GM12892 (cell line): ENCODE measurements around the gene TMBIM1.

Source experiments
- DNase-seq: peaks from one replicate; pipeline ENCODE4 v3.0.0; 2011; ENCODE audit not compliant: insufficient read length
- FAIRE-seq: peaks from 2 replicates; lab custom pipeline; 2011; peaks lifted over from hg19 to GRCh38; lab: Jason Lieb, UNC
- POLR2A ChIP-seq: IDR thresholded peaks from 2 replicates; pipeline ENCODE4 v1.6.1; 2011; ENCODE audit warnings: low read depth, low read length, control low read depth
- POLR2AphosphoS5 ChIP-seq: IDR thresholded peaks from 2 replicates; pipeline ENCODE4 v1.6.1; 2011; ENCODE audit warnings: low read depth, low read length, control low read depth
- TAF1 ChIP-seq: IDR thresholded peaks from 2 replicates; pipeline ENCODE4 v1.6.1; 2011; ENCODE audit warnings: low read depth, mild to moderate bottlenecking, control low read depth, low read length, borderline replicate concordance

Gene TMBIM1

GRCh38 chr2:218255446-218255845 lies 36.9 kb downstream of the TMBIM1 start:
- TF ChIP-seq TAF1, result no peak
- no peak for TF ChIP-seq POLR2AphosphoS5
- 0 out of 2 replicates have a peak, but pooled peaks have one; percentile 18 for TF ChIP-seq POLR2A
- FAIRE-seq, result no peak
- DNase-seq, result no peak

- TF ChIP-seq POLR2AphosphoS5 (0 out of 2 replicates have a peak, but pooled peaks have one; percentile 1), TAF1 (no peak), POLR2A (no peak)
- DNase-seq (no peak), FAIRE-seq (no peak)
These were observed 39.1 kb downstream of the TMBIM1 start for GRCh38 chr2:218253232-218253625.

- TF ChIP-seq POLR2AphosphoS5 (peak; percentile 10; the same call in 1 of the 2 replicates), TAF1 (no peak), POLR2A (peak; percentile 20; the same call in 1 of the 2 replicates)
- FAIRE-seq (no peak), DNase-seq (no peak)
These were observed 39.6 kb downstream of the TMBIM1 start for GRCh38 chr2:218252509-218253231.

- no peak for DNase-seq
- TF ChIP-seq POLR2AphosphoS5 (no peak; the same call in 1 of the 2 replicates), POLR2A (no peak), TAF1 (no peak)
- FAIRE-seq, result no peak
These were observed 42.6 kb downstream of the TMBIM1 start for GRCh38 chr2:218249691-218250090.

- TF ChIP-seq POLR2AphosphoS5 (no peak), POLR2A (peak; percentile 25; the same call in 1 of the 2 replicates)
- no peak for FAIRE-seq
- no peak for DNase-seq
These were observed 47.1 kb downstream of the TMBIM1 start for GRCh38 chr2:218245214-218245613.

- no peak for DNase-seq
- TF ChIP-seq POLR2AphosphoS5 (0 out of 2 replicates have a peak, but pooled peaks have one; percentile 33), TAF1 (no peak), POLR2A (no peak; the same call in 1 of the 2 replicates)
- FAIRE-seq, result no peak
These were observed 47.6 kb downstream of the TMBIM1 start for GRCh38 chr2:218244665-218245064.

- FAIRE-seq (no peak), DNase-seq (no peak)
- no peak for TF ChIP-seq TAF1
- peak; percentile 27; the same call in 1 of the 2 replicates for TF ChIP-seq POLR2A
- TF ChIP-seq POLR2AphosphoS5, result no peak
These were observed 48.1 kb downstream of the TMBIM1 start for GRCh38 chr2:218244204-218244603.

GRCh38 chr2:218238887-218239286 lies 53.4 kb downstream of the TMBIM1 start:
- no peak for FAIRE-seq
- no peak for DNase-seq
- TF ChIP-seq POLR2AphosphoS5 (0 out of 2 replicates have a peak, but pooled peaks have one; percentile 2), POLR2A (peak; percentile 41; the same call in 1 of the 2 replicates), TAF1 (no peak)

- TF ChIP-seq POLR2A, result peak; percentile 25; the same call in 1 of the 2 replicates
- TF ChIP-seq TAF1, result no peak
- TF ChIP-seq POLR2AphosphoS5, result peak; percentile 54; the same call in 1 of the 2 replicates
- DNase-seq, result no peak
- no peak for FAIRE-seq
These were observed 55.5 kb downstream of the TMBIM1 start for GRCh38 chr2:218236829-218237228.

- DNase-seq (no peak), FAIRE-seq (no peak)
- TF ChIP-seq TAF1 (no peak), POLR2A (no peak), POLR2AphosphoS5 (no peak)
These were observed 57.3 kb downstream of the TMBIM1 start for GRCh38 chr2:218235017-218235416.

GRCh38 chr2:218234521-218234920 lies 57.8 kb downstream of the TMBIM1 start:
- no peak for TF ChIP-seq POLR2A
- TF ChIP-seq TAF1, result no peak
- TF ChIP-seq POLR2AphosphoS5, result no peak
- FAIRE-seq (no peak), DNase-seq (no peak)

GRCh38 chr2:218233543-218233942 lies 58.8 kb downstream of the TMBIM1 start:
- TF ChIP-seq POLR2AphosphoS5 (no peak), POLR2A (no peak), TAF1 (no peak)
- DNase-seq, result no peak
- no peak for FAIRE-seq
